A673 (cell line): ENCODE data around the gene NAALADL2. TPM values are rescaled to one million over a fixed set of nuclear protein-coding genes. Genes with fewer than 3 reads are reported as not detected.

Experiments
- BruUV-seq: library from RNA; stranded (reverse); fragments of 400-500 nt; replicated peaks from 2 replicates; lab custom pipeline; 2021; lab: Mats Ljungman, UMichigan
- CTCF ChIA-PET: fragments of 300-600 bp; sonication (Branson Sonifier 250); formaldehyde crosslinking; loops from one replicate; lab custom pipeline; 2022; ENCODE audit warnings: antibody characterized with exemption; lab: Charles Lee
- POLR2A ChIA-PET: fragments of 300-600 bp; sonication (Branson Sonifier 250); formaldehyde crosslinking; loops from one replicate; lab custom pipeline; 2022; ENCODE audit warnings: antibody characterized with exemption; ENCODE audit not compliant: low non-redundant PET; lab: Charles Lee
- DNase-seq: peaks from one replicate; pipeline ENCODE4 v3.0.0-alpha.2; 2015; ENCODE audit warnings: low spot score
- H3K27ac ChIP-seq: fragments of 200-600 bp; sonication (generic); 2 replicates; pipeline ENCODE4 v1.5.1; 2016; ENCODE audit warnings: mixed run types, low read depth, mild to moderate bottlenecking, mixed read lengths, antibody characterized with exemption, low read length; ENCODE audit not compliant: poor library complexity, severe bottlenecking
- H3K27me3 ChIP-seq: fragments of 200-600 bp; sonication (generic); replicated peaks from 2 replicates; pipeline ENCODE4 v1.6.1; 2017; ENCODE audit warnings: mixed run types, low read depth, mild to moderate bottlenecking, mixed read lengths, antibody characterized with exemption, low read length; ENCODE audit not compliant: insufficient read depth, poor library complexity
- H3K36me3 ChIP-seq: fragments of 200-600 bp; sonication (generic); 2 replicates; pipeline ENCODE4 v1.6.1; 2016; ENCODE audit warnings: mixed run types, mild to moderate bottlenecking, mixed read lengths, antibody characterized with exemption, low read length; ENCODE audit not compliant: insufficient read depth, poor library complexity, severe bottlenecking
- H3K4me1 ChIP-seq: fragments of 200-600 bp; sonication (generic); 2 replicates; pipeline ENCODE4 v1.6.1; 2017; ENCODE audit warnings: mixed run types, mild to moderate bottlenecking, mixed read lengths, antibody characterized with exemption, low read length; ENCODE audit not compliant: insufficient read depth, poor library complexity, severe bottlenecking
- H3K4me3 ChIP-seq: fragments of 200-600 bp; sonication (generic); 2 replicates; pipeline ENCODE4 v1.5.1; 2016; ENCODE audit warnings: low read depth, mixed run types, mild to moderate bottlenecking, mixed read lengths, low read length; ENCODE audit not compliant: poor library complexity, severe bottlenecking
- H3K9me3 ChIP-seq: fragments of 200-600 bp; sonication (generic); 2 replicates; pipeline ENCODE4 v1.6.1; 2016; ENCODE audit warnings: mixed run types, low read depth, mild to moderate bottlenecking, mixed read lengths, antibody characterized with exemption, low read length; ENCODE audit not compliant: poor library complexity, severe bottlenecking
- EZH2 ChIP-seq: fragments of 200-600 bp; sonication (generic); IDR thresholded peaks from 2 replicates; pipeline ENCODE4 v1.6.1; 2017; ENCODE audit warnings: borderline replicate concordance, low read depth, mild to moderate bottlenecking, mixed read lengths, antibody characterized with exemption, low read length; ENCODE audit not compliant: poor library complexity, severe bottlenecking
- intact Hi-C: fragments of 100-400 bp; cut with micrococcal nuclease; formaldehyde crosslinking; loops from one replicate; pipeline ENCODE4 v1.10.0; 2022; ENCODE audit not compliant: unreplicated experiment
- total RNA-seq: library from RNA; stranded (reverse); gene quantifications from 2 replicates; pipeline ENCODE4 v1.2.3, GENCODE V29; 2021
- TF ChIP-seq, protein P1 (sequence below): fragments of 300-800, 200-600 bp; sonication (generic); conservative IDR thresholded peaks from 2 replicates; pipeline ENCODE4 v1.5.1; 2017; ENCODE audit warnings: low read depth, mild to moderate bottlenecking, antibody characterized with exemption, low read length, moderate library complexity, mixed read lengths

Gene NAALADL2
- total RNA-seq, 1 experiment from 2014 or later, result 0.64 TPM

DNA sequence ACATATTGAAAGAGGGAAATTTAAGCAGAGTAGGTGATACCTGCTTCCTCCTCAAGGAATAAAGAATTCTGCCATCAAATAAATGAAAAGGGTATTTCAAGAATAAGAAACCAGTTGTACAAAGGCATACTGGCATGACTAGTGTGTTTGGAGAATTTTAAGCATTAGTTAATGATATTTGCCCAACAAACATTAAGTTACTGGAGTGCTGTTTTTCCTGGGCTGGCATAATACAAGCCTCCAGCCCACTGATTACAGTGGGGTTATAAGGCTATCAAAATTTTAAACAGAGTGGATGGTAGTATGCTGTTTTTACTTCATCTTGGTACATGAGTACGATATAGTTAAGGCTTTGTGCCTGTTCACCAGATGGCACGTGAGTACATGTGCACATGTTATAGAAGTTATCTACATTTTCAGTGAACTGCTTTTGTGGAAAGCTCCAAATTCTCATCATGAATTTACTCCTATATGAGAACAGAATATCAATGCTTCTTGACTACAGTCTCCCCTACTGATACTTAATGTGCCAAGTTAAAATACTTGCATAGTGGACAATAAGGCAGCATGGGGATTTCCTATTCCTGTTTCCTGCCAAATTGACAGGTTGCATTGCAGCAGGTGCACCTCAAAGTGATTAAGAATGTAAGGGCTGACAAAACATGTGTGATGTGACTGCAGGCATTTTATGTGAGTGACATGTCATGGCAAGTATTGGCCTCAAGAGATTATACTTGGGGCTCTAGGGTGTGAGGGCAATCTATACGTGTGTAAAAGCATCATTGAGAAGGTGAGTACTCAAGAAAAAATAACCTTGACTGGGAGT lies 14.9 kb downstream of the NAALADL2 start:
- intact Hi-C loops, result no loop called here
- H3K27ac ChIP-seq, result no peak overlapping the region
- no peaks in the 10 kb centered on the region for H3K4me1 ChIP-seq
- CTCF ChIA-PET, result no interaction called here
- DNase-seq, result no peak
- POLR2A ChIA-PET, result no interaction called here
- H3K36me3 ChIP-seq, result no peaks in the 10 kb centered on the region
- H3K9me3 ChIP-seq, result no peaks in the 10 kb centered on the region
- BruUV-seq, result no TSS peak
- H3K4me3 ChIP-seq, result no peak overlapping the region
- no peaks in the 10 kb centered on the region for H3K27me3 ChIP-seq
- TF ChIP-seq, protein P1, sequence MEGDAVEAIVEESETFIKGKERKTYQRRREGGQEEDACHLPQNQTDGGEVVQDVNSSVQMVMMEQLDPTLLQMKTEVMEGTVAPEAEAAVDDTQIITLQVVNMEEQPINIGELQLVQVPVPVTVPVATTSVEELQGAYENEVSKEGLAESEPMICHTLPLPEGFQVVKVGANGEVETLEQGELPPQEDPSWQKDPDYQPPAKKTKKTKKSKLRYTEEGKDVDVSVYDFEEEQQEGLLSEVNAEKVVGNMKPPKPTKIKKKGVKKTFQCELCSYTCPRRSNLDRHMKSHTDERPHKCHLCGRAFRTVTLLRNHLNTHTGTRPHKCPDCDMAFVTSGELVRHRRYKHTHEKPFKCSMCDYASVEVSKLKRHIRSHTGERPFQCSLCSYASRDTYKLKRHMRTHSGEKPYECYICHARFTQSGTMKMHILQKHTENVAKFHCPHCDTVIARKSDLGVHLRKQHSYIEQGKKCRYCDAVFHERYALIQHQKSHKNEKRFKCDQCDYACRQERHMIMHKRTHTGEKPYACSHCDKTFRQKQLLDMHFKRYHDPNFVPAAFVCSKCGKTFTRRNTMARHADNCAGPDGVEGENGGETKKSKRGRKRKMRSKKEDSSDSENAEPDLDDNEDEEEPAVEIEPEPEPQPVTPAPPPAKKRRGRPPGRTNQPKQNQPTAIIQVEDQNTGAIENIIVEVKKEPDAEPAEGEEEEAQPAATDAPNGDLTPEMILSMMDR, result no peak
- TF ChIP-seq EZH2, result no peak

DNA sequence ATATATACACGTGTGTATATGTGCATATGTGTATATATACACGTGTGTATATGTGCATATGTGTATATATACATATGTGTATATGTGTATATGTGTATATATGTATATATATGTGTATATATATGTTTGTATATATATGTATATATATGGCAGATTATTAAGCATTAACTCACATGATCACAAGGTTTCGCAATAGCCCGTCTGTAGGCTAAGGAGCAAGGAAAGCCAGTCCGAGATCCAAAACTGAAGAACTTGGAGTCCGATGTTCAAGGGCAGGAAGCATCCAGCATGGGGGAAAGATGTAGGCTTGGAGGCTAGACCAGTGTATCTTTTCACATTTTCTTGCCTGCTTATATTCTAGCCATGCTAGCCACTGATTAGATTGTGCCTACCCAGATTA lies 23.7 kb downstream of the NAALADL2 start:
- Histone ChIP-seq H3K27me3 (no peaks in the 10 kb centered on the region), H3K9me3 (no peaks in the 10 kb centered on the region), H3K36me3 (no peaks in the 10 kb centered on the region), H3K4me3 (no peak overlapping the region), H3K27ac (no peak overlapping the region), H3K4me1 (no peaks in the 10 kb centered on the region)
- BruUV-seq, result no TSS peak
- intact Hi-C loops, result no loop called here
- DNase-seq, result no peak
- TF ChIP-seq EZH2, result no peak
- ChIA-PET POLR2A (no interaction called here), CTCF (no interaction called here)

DNA sequence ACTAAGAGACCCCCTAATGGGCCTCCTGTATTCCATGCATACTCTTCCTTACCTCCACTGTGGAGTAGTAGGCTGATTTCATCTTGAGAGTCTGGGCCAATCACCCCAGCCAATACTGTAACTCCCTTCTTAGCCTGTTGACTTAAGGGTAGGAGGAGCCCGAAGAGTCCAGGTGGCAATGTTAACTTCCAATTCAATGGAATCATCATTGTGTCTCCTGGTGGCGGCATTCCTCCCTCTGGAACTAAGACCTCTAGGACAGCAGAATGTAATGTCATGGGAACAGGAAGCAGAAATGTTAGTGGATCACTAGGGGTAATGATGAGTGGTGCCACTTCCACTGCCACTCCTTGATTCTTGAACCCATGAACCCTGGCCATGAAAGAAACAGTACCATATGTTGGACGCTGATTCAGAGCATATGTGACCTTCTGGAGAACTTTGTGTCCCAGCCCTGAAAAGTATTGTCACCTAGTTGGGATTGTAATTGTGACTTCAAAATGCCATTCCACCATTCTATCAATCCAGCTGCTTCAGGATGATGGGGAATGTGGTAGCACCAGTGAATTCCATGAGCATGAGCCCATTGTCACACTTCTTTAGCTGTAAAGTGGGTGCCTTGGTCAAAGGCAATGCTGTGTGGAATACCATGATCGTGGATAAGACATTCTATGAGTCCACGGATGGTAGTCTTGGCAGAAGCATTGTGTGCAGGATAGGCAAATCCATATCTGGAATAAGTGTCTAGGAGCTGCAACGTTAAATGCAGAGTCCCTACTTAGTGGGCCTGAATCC lies 24.9 kb downstream of the NAALADL2 start:
- intact Hi-C loops, result no loop called here
- no TSS peak for BruUV-seq
- no peak for TF ChIP-seq EZH2
- TF ChIP-seq, protein P1, result no peak
- Histone ChIP-seq H3K4me3 (no peak overlapping the region), H3K27ac (no peak overlapping the region), H3K4me1 (no peaks in the 10 kb centered on the region), H3K36me3 (no peaks in the 10 kb centered on the region), H3K27me3 (no peaks in the 10 kb centered on the region), H3K9me3 (no peaks in the 10 kb centered on the region)
- no peak for DNase-seq
- CTCF ChIA-PET, result no interaction called here
- POLR2A ChIA-PET, result no interaction called here
